ENCODE results near the gene TYW1B.
"Not testable (repeated sequence)": the region's sequence is repeated elsewhere in the genome, so short reads cannot be mapped to it uniquely, and the experiment has no call there.

Gene TYW1B

GRCh38 chr7:72621761-72622187 is 206.2 kb downstream of the TYW1B start:
- DNase-seq = not testable (repeated sequence)

GRCh38 chr7:72620923-72621322 is 207.1 kb downstream of the TYW1B start:
- DNase-seq = not testable (repeated sequence)

GRCh38 chr7:72618435-72619180 is 209.4 kb downstream of the TYW1B start:
- not testable (repeated sequence) for DNase-seq

GRCh38 chr7:72609761-72610160 is 218.2 kb downstream of the TYW1B start:
- not testable (repeated sequence) for DNase-seq

- DNase-seq = not testable (repeated sequence)
Measured at GRCh38 chr7:72607988-72608387, 220.0 kb downstream of the TYW1B start.

GRCh38 chr7:72605863-72606431 is 222.1 kb downstream of the TYW1B start:
- DNase-seq = not testable (repeated sequence)

GRCh38 chr7:72604771-72605611 is 223.0 kb downstream of the TYW1B start:
- not testable (repeated sequence) for DNase-seq

GRCh38 chr7:72603476-72603875 is 224.5 kb downstream of the TYW1B start:
- DNase-seq = not testable (repeated sequence)

GRCh38 chr7:72603073-72603472 is 224.9 kb downstream of the TYW1B start:
- DNase-seq = no peak

GRCh38 chr7:72601683-72602082 is 226.3 kb downstream of the TYW1B start:
- not testable (repeated sequence) for DNase-seq

GRCh38 chr7:72590023-72590422 is 238.0 kb downstream of the TYW1B start:
- not testable (repeated sequence) for DNase-seq

- DNase-seq = not testable (repeated sequence)
Measured at GRCh38 chr7:72587267-72587666, 240.7 kb downstream of the TYW1B start.

GRCh38 chr7:72584576-72584975 is 243.4 kb downstream of the TYW1B start:
- not testable (repeated sequence) for DNase-seq

- DNase-seq = not testable (repeated sequence)
Measured at GRCh38 chr7:72583620-72584361, 244.2 kb downstream of the TYW1B start.

GRCh38 chr7:72580142-72580770 is 247.7 kb downstream of the TYW1B start:
- DNase-seq = not testable (repeated sequence)

- DNase-seq = no peak
Measured at GRCh38 chr7:72577107-72577506, 250.9 kb downstream of the TYW1B start.

- not testable (repeated sequence) for DNase-seq
Measured at GRCh38 chr7:72561988-72562387, 266.0 kb downstream of the TYW1B start.

GRCh38 chr7:72559546-72559945 is 268.5 kb downstream of the TYW1B start:
- DNase-seq = not testable (repeated sequence)

- DNase-seq = not testable (repeated sequence)
Measured at GRCh38 chr7:72556733-72557132, 271.3 kb downstream of the TYW1B start.

GRCh38 chr7:72555238-72555637 is 272.8 kb downstream of the TYW1B start:
- DNase-seq = not testable (repeated sequence)

- not testable (repeated sequence) for DNase-seq
Measured at GRCh38 chr7:72554401-72554800, 273.6 kb downstream of the TYW1B start.

GRCh38 chr7:72550454-72550853 is 277.5 kb downstream of the TYW1B start:
- not testable (repeated sequence) for DNase-seq
